HG03571 (cell line): ENCODE data around the gene EPSTI1.

Experiments
- ATAC-seq: cut with Tn5 transposase; IDR thresholded peaks from one replicate; pipeline ENCODE4 v1.9.1; 2021; ENCODE audit not compliant: unreplicated experiment

EPSTI1 gene, protein sequence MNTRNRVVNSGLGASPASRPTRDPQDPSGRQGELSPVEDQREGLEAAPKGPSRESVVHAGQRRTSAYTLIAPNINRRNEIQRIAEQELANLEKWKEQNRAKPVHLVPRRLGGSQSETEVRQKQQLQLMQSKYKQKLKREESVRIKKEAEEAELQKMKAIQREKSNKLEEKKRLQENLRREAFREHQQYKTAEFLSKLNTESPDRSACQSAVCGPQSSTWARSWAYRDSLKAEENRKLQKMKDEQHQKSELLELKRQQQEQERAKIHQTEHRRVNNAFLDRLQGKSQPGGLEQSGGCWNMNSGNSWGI

DNA sequence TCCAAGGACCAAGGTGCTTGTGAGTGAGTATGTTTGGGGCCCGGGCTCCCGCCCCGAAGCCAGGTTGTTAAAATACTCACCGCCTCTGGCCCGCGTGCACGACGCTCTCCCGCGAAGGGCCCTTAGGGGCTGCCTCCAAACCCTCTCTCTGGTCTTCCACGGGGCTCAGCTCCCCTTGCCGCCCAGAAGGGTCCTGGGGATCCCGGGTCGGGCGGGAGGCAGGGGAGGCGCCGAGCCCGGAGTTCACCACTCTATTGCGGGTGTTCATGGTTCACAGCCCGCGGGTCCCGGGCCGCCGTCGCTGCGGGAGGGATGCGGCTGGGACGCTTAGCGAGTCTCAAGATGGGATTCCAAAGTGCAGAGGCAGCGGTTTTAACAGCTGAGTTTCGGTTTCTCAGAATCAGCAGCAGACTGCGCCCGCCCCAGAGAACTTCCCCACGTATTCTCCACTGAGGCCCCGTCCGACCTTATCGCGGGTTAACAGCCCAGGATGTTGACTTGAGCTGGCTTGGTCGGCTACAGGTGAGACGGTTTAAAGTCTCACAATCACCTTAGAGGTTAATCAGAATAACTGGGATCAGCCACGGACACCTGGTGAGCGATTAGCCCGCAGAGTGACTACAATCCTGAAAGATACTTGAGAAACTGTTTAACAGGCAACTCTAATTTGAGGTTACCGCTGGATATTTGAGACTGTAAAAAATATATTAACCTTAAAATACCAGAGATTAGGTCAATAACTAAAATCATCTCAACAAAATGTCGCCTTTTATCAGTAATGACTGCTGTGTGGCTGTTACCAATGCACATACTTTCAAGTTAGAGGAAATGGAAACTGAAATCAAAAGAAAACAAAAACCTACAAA, at the start of gene EPSTI1:
Gene EPSTI1 (minus strand): TSS at position 344 of the 866 bp plus-strand sequence. CDS start 76 bp downstream, at position 268.
- ATAC-seq = peak; percentile 80

DNA sequence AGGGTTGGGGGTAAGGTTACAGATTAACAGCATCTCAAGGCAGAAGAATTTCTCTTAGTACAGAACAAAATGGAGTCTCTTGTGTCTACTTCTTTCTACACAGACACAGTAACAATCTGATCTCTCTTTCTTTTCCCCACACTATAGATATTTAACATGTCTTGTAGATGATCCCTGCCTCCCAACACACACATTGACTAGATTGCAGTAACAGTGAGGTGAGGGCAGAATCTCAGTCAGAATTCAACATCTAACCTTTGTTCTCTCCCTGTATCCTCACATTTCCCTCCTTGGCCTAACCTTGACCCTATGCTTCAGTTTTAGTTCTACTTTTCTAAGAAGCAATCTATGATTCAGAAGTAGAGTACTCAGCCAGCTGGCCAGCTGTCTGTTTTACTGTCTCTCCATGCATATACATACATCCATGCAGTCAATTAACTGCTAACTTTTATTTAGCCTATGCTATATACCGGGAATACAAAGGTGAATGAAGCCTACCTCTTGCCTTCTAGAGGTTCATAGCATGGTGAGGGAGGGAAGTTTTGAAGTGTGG, 49.4 kb upstream of the EPSTI1 start:
- peak; percentile 52 for ATAC-seq

DNA sequence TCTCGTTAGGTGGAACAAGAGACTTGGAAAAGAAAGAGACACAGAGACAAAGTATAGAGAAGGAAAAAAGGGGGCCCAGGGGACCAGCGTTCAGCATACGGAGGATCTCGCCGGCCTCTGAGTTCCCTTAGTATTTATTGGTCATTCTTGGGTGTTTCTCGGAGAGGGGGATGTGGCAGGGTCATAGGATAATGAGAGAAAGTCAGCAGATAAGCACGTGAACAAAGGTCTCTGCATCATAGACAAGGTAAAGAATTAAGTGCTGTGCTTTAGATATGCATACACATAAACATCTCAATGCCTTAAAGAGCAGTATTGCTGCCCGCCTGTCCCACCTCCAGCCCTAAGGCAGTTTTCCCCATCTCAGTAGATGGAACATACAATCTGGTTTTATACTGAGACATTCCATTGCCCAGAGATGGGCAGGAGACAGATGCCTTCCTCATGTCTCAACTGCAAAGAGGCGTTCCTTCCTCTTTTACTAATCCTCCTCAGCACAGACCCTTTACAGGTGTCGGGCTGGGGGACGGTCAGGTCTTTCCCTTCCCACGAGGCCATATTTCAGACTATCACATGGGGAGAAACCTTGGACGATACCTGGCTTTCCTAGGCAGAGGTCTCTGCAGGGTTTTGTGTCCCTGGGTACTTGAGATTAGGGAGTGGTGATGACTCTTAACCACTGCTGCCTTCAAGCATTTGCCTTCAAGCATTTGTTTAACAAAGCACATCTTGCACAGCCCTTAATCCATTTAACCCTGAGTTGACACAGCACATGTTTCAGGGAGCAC, 48.7 kb upstream of the EPSTI1 start:
- ATAC-seq = peak; percentile 21

DNA sequence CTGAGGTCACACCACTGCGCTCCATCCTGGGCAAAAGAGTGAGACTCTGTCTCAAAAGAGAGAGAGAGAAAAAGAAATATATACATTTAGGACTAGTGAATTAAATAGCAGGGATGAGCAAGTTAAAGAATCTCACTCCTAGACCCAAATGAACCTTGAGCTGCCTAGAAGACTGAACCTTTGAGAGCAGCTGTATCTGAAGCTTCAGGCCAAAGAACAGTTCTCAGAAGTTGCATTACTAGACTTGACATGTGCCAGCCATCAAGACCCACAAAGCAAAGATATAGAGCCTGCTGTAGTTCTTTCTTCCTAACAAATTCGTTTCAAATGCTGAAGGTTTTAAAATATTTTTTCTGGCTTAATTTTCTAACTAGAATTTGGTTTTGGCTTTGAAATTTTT, 47.9 kb upstream of the EPSTI1 start:
- no peak for ATAC-seq

DNA sequence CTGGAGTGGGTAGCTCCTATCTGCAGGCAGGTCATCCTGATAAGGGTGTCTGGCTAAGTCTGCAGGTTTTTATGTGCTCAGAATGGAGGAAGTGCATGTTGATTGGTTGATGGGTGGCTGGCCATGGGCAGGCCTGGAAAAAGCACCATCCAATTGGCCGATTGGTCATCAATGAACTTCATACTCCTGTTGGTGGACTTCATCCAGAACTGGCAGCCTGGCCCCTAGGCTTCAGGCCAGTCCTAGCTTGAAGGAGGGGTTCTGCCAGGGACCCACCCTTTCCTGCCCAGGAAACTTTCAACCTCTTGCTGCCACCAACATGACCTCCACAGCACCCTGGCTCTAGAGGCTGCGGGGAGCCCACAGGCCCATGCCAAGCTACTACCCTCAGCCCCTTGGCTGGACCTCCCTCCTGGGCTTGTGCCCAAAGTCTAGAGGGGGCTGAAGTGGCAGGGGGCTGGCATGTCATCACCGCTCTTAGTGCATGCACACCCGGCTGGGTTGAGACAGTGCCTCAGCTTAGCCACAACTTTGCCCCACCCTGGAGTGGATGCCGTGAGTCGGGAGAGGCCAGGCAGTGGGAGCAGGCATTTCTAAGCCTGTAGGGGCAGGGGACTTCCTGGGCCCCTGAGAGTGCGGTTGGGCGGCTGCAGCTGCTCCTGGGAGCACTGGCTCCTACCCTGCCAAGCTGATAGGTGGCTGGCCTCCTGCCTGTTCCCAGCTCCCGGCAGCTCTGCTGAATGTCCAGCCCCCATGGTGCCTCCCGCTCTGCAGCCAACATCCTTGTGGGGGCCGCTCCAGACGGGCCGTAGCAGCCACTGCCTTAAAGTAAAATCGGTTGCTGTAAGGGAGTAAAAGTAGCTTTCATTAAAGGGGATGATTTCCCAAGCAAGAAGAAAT, 44.6 kb upstream of the EPSTI1 start:
- ATAC-seq = no peak

DNA sequence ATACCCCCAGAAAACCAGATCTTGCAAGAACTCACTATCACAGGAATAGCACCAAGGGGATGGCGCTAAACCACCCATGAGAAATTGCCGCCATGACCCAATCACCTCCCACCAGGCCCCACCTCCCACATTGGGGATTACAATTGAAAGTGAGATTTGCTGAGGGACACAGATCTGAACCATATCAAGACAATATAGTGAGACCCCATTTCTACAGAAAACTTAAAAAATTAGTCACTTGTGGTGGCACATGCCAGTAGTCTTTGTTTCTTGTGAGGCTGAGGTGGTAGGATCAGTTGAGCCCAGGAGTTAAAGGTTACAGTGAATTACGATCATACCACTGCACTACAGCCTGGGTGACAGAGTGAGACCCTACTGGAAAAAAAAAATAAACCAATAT, 41.0 kb upstream of the EPSTI1 start:
- no peak for ATAC-seq

DNA sequence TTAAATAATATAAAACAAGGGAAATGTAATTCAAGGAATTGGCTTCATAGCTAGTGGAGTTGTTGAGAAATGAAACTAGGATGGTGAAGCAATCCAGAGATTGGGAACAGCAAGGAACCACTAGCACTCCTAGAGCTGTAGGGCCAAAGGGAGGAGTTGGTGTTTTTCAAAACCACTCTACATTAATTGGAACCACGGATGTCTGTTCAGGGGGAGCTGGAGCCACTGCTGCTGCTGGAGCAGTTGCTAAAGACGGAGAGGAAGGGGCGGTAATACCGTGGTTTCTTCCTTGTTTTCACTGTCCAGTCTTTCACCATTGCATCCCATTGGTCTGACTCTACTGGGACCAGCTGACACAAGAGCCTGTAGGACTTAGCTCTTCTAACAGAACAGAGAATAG, 39.8 kb upstream of the EPSTI1 start:
- ATAC-seq = no peak

DNA sequence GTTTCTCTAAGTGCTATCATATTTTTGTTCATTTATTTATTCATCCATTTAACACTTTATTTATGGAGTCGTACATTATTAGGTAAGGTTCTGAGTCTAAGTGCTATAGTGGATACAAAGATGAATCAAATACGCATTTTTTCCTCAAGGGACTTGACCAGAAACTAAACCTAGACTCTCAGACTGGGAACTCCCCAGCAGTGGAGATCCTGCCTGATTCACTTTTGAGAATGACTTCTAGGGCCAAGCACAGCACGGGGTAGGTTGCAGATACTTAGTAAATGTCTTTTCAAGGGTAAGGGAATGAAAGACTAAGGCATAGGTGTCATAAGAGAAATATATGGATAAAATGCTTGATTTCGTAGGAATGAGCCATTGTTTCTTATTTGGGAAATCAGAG, 38.5 kb upstream of the EPSTI1 start:
- no peak for ATAC-seq

DNA sequence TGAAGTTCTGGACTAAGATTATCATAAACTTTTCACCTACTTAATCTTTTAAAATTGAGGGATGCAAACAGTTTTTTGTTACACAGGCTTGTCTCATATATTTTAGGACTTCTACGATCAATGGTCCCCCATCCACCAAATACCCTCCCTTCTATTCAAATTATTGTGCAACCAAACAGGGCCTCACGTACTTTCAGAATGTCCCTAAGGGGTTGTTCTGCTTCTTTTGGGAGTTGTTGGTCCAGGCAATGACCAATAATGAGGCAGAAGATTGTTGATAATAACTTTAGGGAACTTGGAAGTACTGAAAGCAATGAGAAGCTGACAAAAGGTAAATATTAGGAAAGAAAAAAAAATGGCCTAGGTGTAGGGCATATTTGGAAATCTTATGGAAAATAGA, 34.2 kb upstream of the EPSTI1 start:
- ATAC-seq = no peak

DNA sequence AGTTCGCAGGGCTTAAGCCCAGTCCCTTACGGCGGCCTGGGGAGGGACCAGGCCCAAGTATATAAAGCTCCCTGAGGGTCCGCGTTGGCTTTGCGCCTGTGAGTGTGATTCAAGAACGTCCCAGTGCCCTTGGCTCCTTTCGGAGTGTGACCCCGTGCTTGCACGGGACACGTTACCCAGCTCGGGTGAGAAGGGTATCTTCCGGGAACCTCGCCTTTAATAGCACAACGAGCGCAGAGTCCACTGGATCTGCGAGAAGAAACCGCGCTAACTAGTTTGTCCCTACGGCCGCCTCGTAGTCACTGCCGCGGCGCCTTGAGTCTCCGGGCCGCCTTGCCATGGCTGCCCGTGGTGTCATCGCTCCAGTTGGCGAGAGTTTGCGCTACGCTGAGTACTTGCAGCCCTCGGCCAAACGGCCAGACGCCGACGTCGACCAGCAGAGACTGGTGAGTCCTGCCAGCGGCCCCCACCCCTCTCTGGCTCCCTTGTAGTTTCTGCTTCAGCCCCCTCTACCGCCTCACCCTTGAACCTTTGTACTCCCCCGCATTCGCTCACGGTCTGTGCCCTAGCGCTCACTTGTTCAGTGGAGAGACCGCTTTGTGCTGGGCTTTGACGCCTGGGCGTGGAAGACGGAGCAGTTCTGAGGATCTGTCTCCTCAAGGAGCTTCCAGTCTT, 31.4 kb upstream of the EPSTI1 start, which contains the start of gene DNAJC15:
Gene DNAJC15 (plus strand): TSS at position 298 of the 675 bp plus-strand sequence. CDS start 41 bp downstream, at position 339.
- ATAC-seq = peak; percentile 75

DNA sequence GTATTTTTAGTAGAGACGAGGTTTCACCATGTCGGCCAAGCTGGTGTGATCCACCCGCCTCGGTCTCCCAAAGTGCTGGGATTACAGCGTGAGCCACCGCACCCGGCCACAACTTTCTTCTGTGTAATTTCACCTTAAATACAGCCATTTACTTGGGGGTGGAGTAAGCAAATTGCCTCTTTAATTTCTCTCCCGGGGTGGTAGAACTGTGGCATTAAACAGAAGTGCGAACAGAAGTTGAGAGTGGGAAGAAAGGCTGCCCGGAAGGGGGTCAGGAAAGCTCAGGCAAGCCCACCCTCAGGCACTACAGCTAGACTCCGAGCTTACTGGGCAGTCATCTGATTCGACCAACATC, 30.9 kb upstream of the EPSTI1 start:
- ATAC-seq = no peak

DNA sequence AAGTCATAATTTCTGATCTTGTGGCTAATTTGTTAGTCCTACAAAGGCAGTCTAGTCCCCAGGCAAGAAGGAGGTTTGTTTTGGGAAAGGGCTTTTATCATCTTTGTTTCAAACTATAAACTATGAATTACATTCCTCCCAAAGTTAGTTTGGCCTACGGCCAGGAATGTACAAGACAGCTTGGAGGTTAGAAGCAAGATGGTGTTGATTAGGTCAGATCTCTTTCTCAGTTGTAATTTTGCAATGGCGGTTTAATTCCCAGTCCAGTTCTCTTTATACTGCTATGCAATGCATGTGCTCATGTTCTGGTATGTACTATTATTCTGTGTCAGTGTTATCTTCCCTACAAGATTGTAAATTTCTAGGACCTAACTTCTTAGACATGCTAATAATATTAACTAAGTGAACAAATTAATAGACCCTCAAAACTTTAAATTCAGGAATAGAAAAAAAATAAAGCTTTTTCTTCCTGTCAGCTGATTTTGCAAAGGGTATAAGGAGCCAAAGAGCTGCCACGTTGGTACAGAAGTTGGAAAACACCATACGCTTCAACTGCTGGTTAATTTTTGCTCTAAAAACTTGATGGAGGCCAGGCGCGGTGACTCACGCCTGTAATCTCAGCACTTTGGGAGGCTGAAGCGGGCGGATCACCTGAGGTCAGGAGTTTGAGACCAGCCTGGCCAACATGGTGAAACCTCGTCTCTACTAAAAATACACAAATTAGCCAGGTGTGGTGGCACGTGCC, 30.1 kb upstream of the EPSTI1 start:
- no peak for ATAC-seq

DNA sequence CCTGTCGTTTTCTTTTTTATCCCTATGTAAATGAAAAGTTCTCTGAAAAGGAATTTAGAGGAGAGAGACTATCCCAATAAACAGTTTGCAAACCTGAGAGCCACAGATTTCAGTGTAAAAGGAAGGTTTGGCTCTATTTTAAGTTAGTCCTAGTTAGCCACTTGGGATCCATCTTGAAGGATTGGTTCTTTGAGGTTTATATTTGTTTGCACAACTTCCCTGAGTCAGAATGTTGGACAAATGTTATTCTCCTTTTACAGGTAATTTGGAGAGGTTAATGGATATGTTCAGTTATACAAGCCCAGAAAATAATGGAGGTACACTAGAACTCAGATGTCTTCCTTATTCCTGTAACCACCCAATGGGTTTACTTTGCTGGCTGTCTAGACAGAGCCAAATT, 28.8 kb upstream of the EPSTI1 start:
- ATAC-seq = no peak

DNA sequence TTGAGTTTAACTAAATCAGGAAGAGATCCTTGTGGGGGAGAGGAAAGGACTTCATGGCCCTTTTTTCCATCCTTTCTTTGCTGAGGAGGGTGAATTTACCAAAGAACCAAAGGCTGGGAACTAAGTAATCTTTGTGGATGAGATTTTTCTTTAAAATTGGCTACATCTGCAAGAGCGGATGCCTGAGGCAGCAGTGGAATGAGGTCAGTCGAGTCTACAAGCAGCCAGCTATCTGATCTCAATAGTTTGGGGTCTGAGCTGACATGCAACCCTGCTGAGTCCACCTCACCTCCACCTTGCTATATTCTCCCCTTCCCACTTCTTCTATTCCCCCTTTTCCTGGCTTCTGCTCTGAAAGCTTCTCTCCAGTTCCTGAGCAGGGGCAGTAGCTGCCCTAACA, 27.8 kb upstream of the EPSTI1 start:
- ATAC-seq = no peak

DNA sequence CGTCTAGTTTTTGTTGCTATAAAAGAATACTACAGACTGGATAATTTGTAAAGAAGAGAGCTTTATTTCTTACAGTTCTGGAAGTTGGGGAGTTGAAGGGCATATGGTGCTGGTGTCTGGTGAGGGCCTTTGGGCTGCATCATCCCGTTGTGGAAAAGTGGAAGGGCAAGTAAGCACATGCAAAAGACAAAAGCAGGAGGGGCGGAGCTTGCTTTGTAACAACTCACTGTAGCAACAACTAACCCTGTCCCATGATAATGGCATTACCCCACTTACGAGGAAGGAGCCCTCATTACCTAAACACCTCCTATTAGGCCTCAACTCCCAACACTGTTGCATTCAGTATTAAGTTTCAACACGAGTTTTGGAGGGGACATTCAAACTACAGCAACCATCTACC, 24.2 kb upstream of the EPSTI1 start:
- no peak for ATAC-seq

DNA sequence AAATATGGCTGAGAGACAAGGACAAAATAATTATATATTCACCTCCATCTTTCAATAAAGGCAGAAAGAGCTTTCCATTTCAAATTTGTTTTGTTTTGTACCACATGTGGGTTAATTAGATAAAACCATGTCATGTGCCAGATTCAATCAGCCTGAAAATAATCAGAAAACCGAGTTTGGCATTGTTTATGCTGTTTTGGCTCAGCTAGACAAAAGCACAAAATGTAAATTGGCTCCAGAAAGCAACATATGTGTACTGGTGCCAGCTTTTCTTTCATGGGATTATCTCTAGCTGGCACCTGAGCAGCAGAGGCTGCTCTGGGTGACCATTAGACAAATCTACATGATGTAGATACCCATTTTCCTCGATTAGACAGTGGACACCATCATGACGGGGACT, 22.1 kb upstream of the EPSTI1 start:
- ATAC-seq = no peak

DNA sequence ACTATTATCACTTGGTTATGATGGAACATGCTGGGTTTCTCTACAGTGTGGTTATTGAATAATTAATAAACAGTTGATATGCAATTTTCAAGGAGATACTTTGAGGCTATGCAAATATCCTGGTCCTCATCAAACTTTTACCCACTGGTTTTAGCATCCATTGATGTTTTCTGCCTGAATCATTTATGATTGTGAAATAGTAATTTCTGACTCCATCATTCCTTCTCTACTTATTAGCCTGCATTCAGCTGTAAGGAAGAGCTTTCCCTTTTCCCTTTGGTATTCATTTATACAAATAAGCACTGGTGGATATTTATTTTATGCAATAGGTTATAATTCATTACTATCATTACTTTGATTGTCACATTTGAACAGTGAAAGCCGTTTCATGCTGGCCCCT, 17.5 kb upstream of the EPSTI1 start:
- ATAC-seq = no peak

DNA sequence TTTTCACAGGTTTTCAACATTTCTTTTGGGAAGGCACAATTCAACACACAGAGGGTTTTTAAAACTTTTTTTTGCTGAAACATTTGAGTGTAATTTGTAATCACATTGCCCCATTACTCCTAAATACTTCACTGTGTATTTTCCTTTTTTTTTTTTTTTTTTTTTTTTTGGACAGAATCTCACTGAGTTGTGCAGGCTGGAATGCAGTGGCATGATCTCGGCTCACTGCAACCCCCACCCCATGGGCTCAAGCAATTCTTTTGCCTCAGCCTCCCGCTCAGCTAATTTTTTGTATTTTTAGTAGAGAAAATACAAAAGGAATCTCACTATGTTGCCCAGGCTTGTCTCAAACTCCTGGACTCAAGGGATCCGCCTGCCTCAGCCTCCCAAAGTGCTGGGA, 16.6 kb upstream of the EPSTI1 start:
- no peak for ATAC-seq
